Loucy (cell line): ENCODE results near the gene ABHD6.
"Not testable (repeated sequence)": the region's sequence is repeated elsewhere in the genome, so short reads cannot be mapped to it uniquely, and the experiment has no call there.

ENCODE experiments used
- H2AFZ ChIP-seq: fragments of 200-600 bp; sonication (generic); 2 replicates; pipeline ENCODE4 v1.6.0; 2016; ENCODE audit warnings: antibody characterized with exemption, mild to moderate bottlenecking, low read length, moderate library complexity
- H3F3A ChIP-seq: fragments of 200-600 bp; 2 replicates; pipeline ENCODE4 v1.6.0; 2016; ENCODE audit warnings: antibody characterized with exemption, low read depth, mild to moderate bottlenecking
- H3K27me3 ChIP-seq: fragments of 200-600 bp; sonication (generic); 2 replicates; pipeline ENCODE4 v1.6.1; 2014; ENCODE audit warnings: low read length, mild to moderate bottlenecking; ENCODE audit not compliant: insufficient read depth, poor library complexity, severe bottlenecking
- H3K36me3 ChIP-seq: fragments of 200-600 bp; sonication (generic); 2 replicates; pipeline ENCODE4 v1.6.1; 2016; ENCODE audit warnings: low read length; ENCODE audit not compliant: insufficient read depth
- H3K4me1 ChIP-seq: fragments of 200-600 bp; sonication (generic); 2 replicates; pipeline ENCODE4 v1.5.1; 2014; ENCODE audit warnings: low read length, mild to moderate bottlenecking; ENCODE audit not compliant: insufficient read depth, poor library complexity, severe bottlenecking
- H3K4me2 ChIP-seq: fragments of 200-600 bp; sonication (generic); 2 replicates; pipeline ENCODE4 v1.6.0; 2014; ENCODE audit warnings: antibody characterized with exemption, low read length, low read depth, mild to moderate bottlenecking; ENCODE audit not compliant: poor library complexity, severe bottlenecking
- H3K4me3 ChIP-seq: fragments of 200-600 bp; sonication (generic); 2 replicates; pipeline ENCODE4 v1.5.1; 2014; ENCODE audit warnings: low read length, mild to moderate bottlenecking, mixed read lengths; ENCODE audit not compliant: poor library complexity, severe bottlenecking
- H3K79me2 ChIP-seq: fragments of 200-600 bp; sonication (generic); 2 replicates; pipeline ENCODE4 v1.6.1; 2014; ENCODE audit warnings: low read length; ENCODE audit not compliant: insufficient read depth
- H3K9ac ChIP-seq: fragments of 200-600 bp; sonication (generic); 2 replicates; pipeline ENCODE4 v1.6.0; 2014; ENCODE audit warnings: mild to moderate bottlenecking, low read depth, low read length, moderate library complexity; ENCODE audit not compliant: poor library complexity, severe bottlenecking
- H3K9me2 ChIP-seq: fragments of 200-600 bp; sonication (generic); replicated peaks from 2 replicates; pipeline ENCODE4 v1.6.1; 2016; ENCODE audit warnings: low read depth, low read length, mixed read lengths
- H3K9me3 ChIP-seq: fragments of 200-600 bp; sonication (generic); 2 replicates; pipeline ENCODE4 v1.6.1; 2014; ENCODE audit warnings: mild to moderate bottlenecking, antibody characterized with exemption, low read length, low read depth; ENCODE audit not compliant: insufficient read depth
- H4K20me1 ChIP-seq: fragments of 200-600 bp; sonication (generic); 2 replicates; pipeline ENCODE4 v1.6.0; 2014; ENCODE audit warnings: antibody characterized with exemption, low read length, mild to moderate bottlenecking; ENCODE audit not compliant: insufficient read depth, poor library complexity, severe bottlenecking
- CTCF ChIP-seq: fragments of 200-600 bp; sonication (generic); conservative IDR thresholded peaks from 2 replicates; pipeline ENCODE4 v1.5.1; 2014; ENCODE audit warnings: mild to moderate bottlenecking, antibody characterized with exemption, low read length
- EZH2phosphoT487 ChIP-seq: fragments of 200-600 bp; IDR thresholded peaks from 2 replicates; pipeline ENCODE4 v1.6.1; 2018; ENCODE audit warnings: antibody characterized with exemption, mild to moderate bottlenecking, moderate library complexity, borderline replicate concordance

The ABHD6 gene

GRCh38 chr3:58272891-58273290 is 35.3 kb downstream of the ABHD6 start:
- Histone ChIP-seq H3K9me3 (no peaks in the 10 kb centered on the region), H4K20me1 (no peaks in the 10 kb centered on the region), H3K79me2 (no peaks in the 10 kb centered on the region), H3F3A (no peaks in the 10 kb centered on the region; the same call in 1 of the 2 replicates), H3K9me2 (no peaks in the 10 kb centered on the region), H3K4me1 (peaks cover 3% of the 10 kb centered on the region), H3K4me3 (no peak overlapping the region), H3K4me2 (no peak overlapping the region), H3K27me3 (no peaks in the 10 kb centered on the region), H3K9ac (no peak overlapping the region), H2AFZ (no peak overlapping the region), H3K36me3 (no peaks in the 10 kb centered on the region)
- no peak for TF ChIP-seq EZH2phosphoT487
- no peak for TF ChIP-seq CTCF

- H3K79me2 ChIP-seq, H3K9me2 ChIP-seq, H3K9ac ChIP-seq, H3K4me3 ChIP-seq, H3K9me3 ChIP-seq, H3K27me3 ChIP-seq, H3K4me1 ChIP-seq, H2AFZ ChIP-seq, H3K36me3 ChIP-seq, H3F3A ChIP-seq, H3K4me2 ChIP-seq, H4K20me1 ChIP-seq: not testable (repeated sequence)
Observed at GRCh38 chr3:58273362-58273761, 35.8 kb downstream of the ABHD6 start.

- Histone ChIP-seq H4K20me1 (no peaks in the 10 kb centered on the region), H3K4me3 (no peak overlapping the region), H3K9ac (no peak overlapping the region), H3K79me2 (no peaks in the 10 kb centered on the region), H3K27me3 (no peaks in the 10 kb centered on the region), H3K4me1 (peaks cover 3% of the 10 kb centered on the region), H3K9me3 (no peaks in the 10 kb centered on the region), H3K4me2 (no peak overlapping the region), H3K36me3 (no peaks in the 10 kb centered on the region), H2AFZ (no peak overlapping the region), H3F3A (no peaks in the 10 kb centered on the region; the same call in 1 of the 2 replicates), H3K9me2 (no peaks in the 10 kb centered on the region)
- TF ChIP-seq EZH2phosphoT487 (no peak), CTCF (no peak)
Observed at GRCh38 chr3:58274027-58274614, 36.5 kb downstream of the ABHD6 start.

- Histone ChIP-seq H3K9ac (no peak overlapping the region), H2AFZ (no peak overlapping the region), H3F3A (no peaks in the 10 kb centered on the region), H3K4me1 (no peaks in the 10 kb centered on the region), H3K4me2 (no peak overlapping the region), H3K9me3 (no peaks in the 10 kb centered on the region), H4K20me1 (no peaks in the 10 kb centered on the region), H3K36me3 (no peaks in the 10 kb centered on the region; the same call in 1 of the 2 replicates), H3K9me2 (no peaks in the 10 kb centered on the region), H3K27me3 (no peaks in the 10 kb centered on the region), H3K79me2 (no peaks in the 10 kb centered on the region), H3K4me3 (no peak overlapping the region)
- TF ChIP-seq CTCF (no peak), EZH2phosphoT487 (no peak)
Observed at GRCh38 chr3:58281069-58281468, 43.5 kb downstream of the ABHD6 start.
